Testis (tissue), 3 donors: ENCODE data around the gene C1orf94. TPM values are rescaled to one million over a fixed set of nuclear protein-coding genes. Genes with fewer than 3 reads are reported as not detected.

Experiments
- DNase-seq: peaks from one replicate; pipeline ENCODE4 v3.0.0-alpha.2; 2019
- H3K27ac ChIP-seq, 2 donors: fragments of 200-600 bp; sonication (generic); one replicate each; pipeline ENCODE4 v1.5.1; 2019
- H3K27me3 ChIP-seq: fragments of 200-600 bp; sonication (generic); one replicate; pipeline ENCODE4 v1.5.1; 2019
- H3K36me3 ChIP-seq: fragments of 200-600 bp; sonication (generic); one replicate; pipeline ENCODE4 v1.5.1; 2017; ENCODE audit warnings: low read depth; ENCODE audit errors: missing control alignments
- H3K4me1 ChIP-seq: fragments of 200-600 bp; sonication (generic); one replicate; pipeline ENCODE4 v1.5.1; 2019
- H3K4me3 ChIP-seq, 2 donors: fragments of 200-600 bp; sonication (generic); one replicate each; pipeline ENCODE4 v1.5.1; 2017 to 2019
- H3K9me3 ChIP-seq: fragments of 200-600 bp; sonication (generic); one replicate; pipeline ENCODE4 v1.5.1; 2017
- CTCF ChIP-seq, 3 experiments: fragments of 450-650 bp in 2 of 3; fragments of 200-600 bp in 1 of 3; sonication (generic) in 1 of 3; IDR thresholded peaks; one replicate each; pipeline ENCODE4 v1.5.1; 2016 to 2019; ENCODE audit warnings: antibody characterized with exemption in 3 of 3, mild to moderate bottlenecking in 2 of 3, moderate library complexity in 1 of 3
- POLR2A ChIP-seq: fragments of 450-650 bp; IDR thresholded peaks from one replicate; pipeline ENCODE4 v1.6.1; 2017; ENCODE audit warnings: antibody characterized with exemption, mild to moderate bottlenecking, moderate library complexity
- WGBS, 2 donors: methylation state at CpG; one replicate each; pipeline ENCODE4 v1.1.5; 2018; 5-methylcytosine and 5-hydroxymethylcytosine counted together
- intact Hi-C: fragments of 100-400 bp; cut with DNase I; formaldehyde crosslinking; loops from one replicate; pipeline ENCODE4 v1.15.1; 2023; ENCODE audit warnings: low total_unique reads
- polyA plus RNA-seq: library from polyadenylated mRNA; stranded (reverse); fragments of 350-450 nt; fragmentation: Illumina TruSeq; extraction: RNeasy Lipid Tissue Mini Kit (QIAGEN cat#74804); gene quantifications from one replicate; pipeline ENCODE4 v1.2.3, GENCODE V29; 2014; ENCODE audit warnings: low read depth, low replicate concordance; ENCODE audit not compliant: insufficient read depth
- total RNA-seq, 2 donors: library from RNA; depleted of rRNA; stranded (reverse); fragments of >200 nt; gene quantifications; one replicate each; pipeline ENCODE4 v1.2.3, GENCODE V29; 2016

Gene C1orf94
- total and polyA plus RNA-seq, 3 donors from 2014 or later, result 16.5 to 68.8 (median 17.9) TPM

- intact Hi-C loops, result no loop called here
- 39 to 55% methylated on average over 8 of the region's 8 CpGs for WGBS, 2 donors
- H3K4me3 ChIP-seq, result no peak overlapping the region
- no peak overlapping the region for H3K27ac ChIP-seq
- H3K27me3 ChIP-seq, result no peaks in the 10 kb centered on the region
- TF ChIP-seq POLR2A (no peak), CTCF (IDR thresholded peaks at IDR 0.05) (no peak)
- H3K9me3 ChIP-seq, result no peaks in the 10 kb centered on the region
- DNase-seq, result no peak
- no peaks in the 10 kb centered on the region for H3K4me1 ChIP-seq
- H3K36me3 ChIP-seq, result no peaks in the 10 kb centered on the region
Measured at GRCh38 chr1:34188418-34188817, 11.7 kb downstream of the C1orf94 start.

- 76 to 84% methylated on average over 4 of the region's 4 CpGs for WGBS, 2 donors
- H3K27me3 ChIP-seq, result no peaks in the 10 kb centered on the region
- TF ChIP-seq POLR2A (no peak), CTCF (IDR thresholded peaks at IDR 0.05) (no peak)
- H3K9me3 ChIP-seq, result no peaks in the 10 kb centered on the region
- H3K4me3 ChIP-seq, result no peak overlapping the region
- no peaks in the 10 kb centered on the region for H3K4me1 ChIP-seq
- no peaks in the 10 kb centered on the region for H3K36me3 ChIP-seq
- DNase-seq, result no peak
- no peak overlapping the region for H3K27ac ChIP-seq
- intact Hi-C loops, result no loop called here
Measured at GRCh38 chr1:34188985-34189384, 12.3 kb downstream of the C1orf94 start.

- Histone ChIP-seq H3K4me1 (no peaks in the 10 kb centered on the region), H3K27me3 (no peaks in the 10 kb centered on the region), H3K4me3 (no peak overlapping the region), H3K27ac (no peak overlapping the region), H3K9me3 (no peaks in the 10 kb centered on the region), H3K36me3 (no peaks in the 10 kb centered on the region)
- no peak for DNase-seq
- WGBS, 2 donors, result 91 to 100% methylated on average over 2 of the region's 2 CpGs
- intact Hi-C loops, result no loop called here
- no peak for TF ChIP-seq CTCF (IDR thresholded peaks at IDR 0.05)
Measured at GRCh38 chr1:34190692-34191091, 14.0 kb downstream of the C1orf94 start.

GRCh38 chr1:34192621-34193020 is 15.9 kb downstream of the C1orf94 start:
- Histone ChIP-seq H3K4me3 (no peak overlapping the region), H3K4me1 (no peaks in the 10 kb centered on the region), H3K36me3 (no peaks in the 10 kb centered on the region), H3K27me3 (no peaks in the 10 kb centered on the region), H3K27ac (no peak overlapping the region), H3K9me3 (no peaks in the 10 kb centered on the region)
- intact Hi-C loops, result no loop called here
- TF ChIP-seq POLR2A (no peak), CTCF (IDR thresholded peaks at IDR 0.05) (no peak)
- 59 to 60% methylated on average over 3 of the region's 3 CpGs for WGBS, 2 donors
- DNase-seq, result no peak

- no peaks in the 10 kb centered on the region for H3K27me3 ChIP-seq
- DNase-seq, result no peak
- intact Hi-C loops, result no loop called here
- no peaks in the 10 kb centered on the region for H3K4me1 ChIP-seq
- 96 to 100% methylated on average over 1 of the region's 1 CpG for WGBS, 2 donors
- no peak for TF ChIP-seq POLR2A
- no peak for TF ChIP-seq CTCF (IDR thresholded peaks at IDR 0.05)
- no peaks in the 10 kb centered on the region for H3K36me3 ChIP-seq
- H3K4me3 ChIP-seq, result no peak overlapping the region
- no peak overlapping the region for H3K27ac ChIP-seq
- H3K9me3 ChIP-seq, result no peaks in the 10 kb centered on the region
Measured at GRCh38 chr1:34199927-34200326, 23.2 kb downstream of the C1orf94 start.
